H1 (cell line): ENCODE data around the gene TLL2. TPM values are rescaled to one million over a fixed set of nuclear protein-coding genes. Genes with fewer than 3 reads are reported as not detected.

Source experiments
- BRCA1 ChIP-seq: IDR thresholded peaks from 2 replicates; pipeline ENCODE4 v1.6.1; 2012; ENCODE audit warnings: low read depth, low read length, improper control_type of control experiment
- HDAC2 ChIP-seq, 2 experiments: fragments of 300-600 bp in 1 of 2; sonication (generic) in 1 of 2; IDR thresholded peaks; 2 replicates each; pipeline ENCODE4 v1.6.1; 2011 to 2012; ENCODE audit warnings: low read depth in 2 of 2, low read length in 2 of 2, mild to moderate bottlenecking in 2 of 2, moderate library complexity in 2 of 2, borderline replicate concordance in 1 of 2, inconsistent platforms in 1 of 2
- RAD21 ChIP-seq, 2 experiments: IDR thresholded peaks in 1 of 2; conservative IDR thresholded peaks in 1 of 2; 2 replicates each; pipeline ENCODE4 v1.6.1; 2011; ENCODE audit warnings: low read depth in 2 of 2, low read length in 2 of 2, improper control_type of control experiment in 1 of 2, inconsistent platforms in 1 of 2, mild to moderate bottlenecking in 1 of 2, moderate library complexity in 1 of 2
- SIRT6 ChIP-seq: IDR thresholded peaks from one replicate; pipeline ENCODE4 v1.7.1; 2012; ENCODE audit warnings: low read length, inconsistent platforms
- polyA plus RNA-seq, 7 experiments: library from polyadenylated mRNA; depleted of rRNA in 3 of 7; stranded (reverse) in 5 of 7; unstranded in 2 of 7; fragments of >200 nt in 5 of 7; fragments of 200-250 nt in 2 of 7; gene quantifications; 1 replicate in 5 of 7; 2 replicates in 1 of 7; 4 replicates in 1 of 7; pipeline versions ENCODE4 v1.2.1 to v1.2.3, GENCODE V29; 2011 to 2013; ENCODE audit warnings: missing spikeins in 2 of 7, mixed read lengths in 2 of 7
- total RNA-seq: library from RNA; stranded (reverse); fragmentation: NEBNext Ultra II Directional; extraction: Animal tissue kit (Norgen Biotek cat#: 25700); gene quantifications from 2 replicates; pipeline ENCODE4 v1.2.1, GENCODE V29; 2021
- TF ChIP-seq, protein P1 (sequence below): IDR thresholded peaks from 2 replicates; pipeline ENCODE4 v1.6.1; 2012; ENCODE audit warnings: inconsistent platforms
- TF ChIP-seq, protein P2 (sequence below): fragments of 300-600 bp; sonication (generic); IDR thresholded peaks from 2 replicates; pipeline ENCODE4 v1.7.1; 2012; ENCODE audit warnings: low read length, moderate library complexity, mild to moderate bottlenecking, inconsistent platforms; ENCODE audit not compliant: insufficient replicate concordance

Gene TLL2
- total and polyA plus RNA-seq, 2 of the 8 experiments (the other 6 are each of a cell fraction or from before 2014, with no cell fraction given): 2.4 to 3.2 TPM

DNA sequence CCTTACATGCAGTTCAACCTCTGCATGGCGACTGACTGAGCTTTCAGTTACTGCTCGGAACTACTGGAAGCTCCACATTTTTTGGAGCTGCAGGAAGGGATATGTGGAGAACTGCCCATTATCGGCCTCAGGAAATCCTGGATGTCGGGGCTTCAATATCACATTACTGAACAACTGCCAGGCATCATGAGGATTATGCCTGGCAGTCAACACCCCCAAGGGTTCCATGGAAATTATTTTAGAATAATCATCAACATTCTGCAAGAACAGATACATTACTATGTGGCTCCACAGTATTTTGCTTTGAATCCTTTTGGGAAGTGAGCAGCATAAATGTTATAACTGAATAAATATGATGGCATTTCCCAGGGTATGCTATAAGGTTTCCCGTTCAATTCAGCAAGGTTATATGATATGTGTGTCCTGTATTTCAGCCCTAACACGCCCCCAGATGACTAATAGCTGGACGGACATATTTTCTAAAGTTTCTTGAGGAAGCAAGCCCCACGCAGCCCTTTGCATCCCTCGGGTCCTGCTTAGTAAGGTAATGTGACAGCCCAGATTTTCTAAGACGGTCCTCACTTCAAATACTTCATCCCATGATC lies 101.9 kb downstream of the TLL2 start (continued):
- TF ChIP-seq HDAC2 (IDR thresholded peaks at IDR 0.05; ENCODE audit: borderline replicate concordance in 1 of 2, low read depth in 2 of 2, low read length in 2 of 2): no peak
- TF ChIP-seq SIRT6: no peak
- TF ChIP-seq RAD21 (IDR thresholded peaks at IDR 0.05 in 1 of 2, conservative IDR thresholded peaks at IDR 0.05 in 1 of 2; ENCODE audit: low read depth in 2 of 2, low read length in 2 of 2): no peak
- TF ChIP-seq, protein P1, sequence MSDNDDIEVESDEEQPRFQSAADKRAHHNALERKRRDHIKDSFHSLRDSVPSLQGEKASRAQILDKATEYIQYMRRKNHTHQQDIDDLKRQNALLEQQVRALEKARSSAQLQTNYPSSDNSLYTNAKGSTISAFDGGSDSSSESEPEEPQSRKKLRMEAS: no peak
- no peak for TF ChIP-seq BRCA1
- TF ChIP-seq, protein P2, sequence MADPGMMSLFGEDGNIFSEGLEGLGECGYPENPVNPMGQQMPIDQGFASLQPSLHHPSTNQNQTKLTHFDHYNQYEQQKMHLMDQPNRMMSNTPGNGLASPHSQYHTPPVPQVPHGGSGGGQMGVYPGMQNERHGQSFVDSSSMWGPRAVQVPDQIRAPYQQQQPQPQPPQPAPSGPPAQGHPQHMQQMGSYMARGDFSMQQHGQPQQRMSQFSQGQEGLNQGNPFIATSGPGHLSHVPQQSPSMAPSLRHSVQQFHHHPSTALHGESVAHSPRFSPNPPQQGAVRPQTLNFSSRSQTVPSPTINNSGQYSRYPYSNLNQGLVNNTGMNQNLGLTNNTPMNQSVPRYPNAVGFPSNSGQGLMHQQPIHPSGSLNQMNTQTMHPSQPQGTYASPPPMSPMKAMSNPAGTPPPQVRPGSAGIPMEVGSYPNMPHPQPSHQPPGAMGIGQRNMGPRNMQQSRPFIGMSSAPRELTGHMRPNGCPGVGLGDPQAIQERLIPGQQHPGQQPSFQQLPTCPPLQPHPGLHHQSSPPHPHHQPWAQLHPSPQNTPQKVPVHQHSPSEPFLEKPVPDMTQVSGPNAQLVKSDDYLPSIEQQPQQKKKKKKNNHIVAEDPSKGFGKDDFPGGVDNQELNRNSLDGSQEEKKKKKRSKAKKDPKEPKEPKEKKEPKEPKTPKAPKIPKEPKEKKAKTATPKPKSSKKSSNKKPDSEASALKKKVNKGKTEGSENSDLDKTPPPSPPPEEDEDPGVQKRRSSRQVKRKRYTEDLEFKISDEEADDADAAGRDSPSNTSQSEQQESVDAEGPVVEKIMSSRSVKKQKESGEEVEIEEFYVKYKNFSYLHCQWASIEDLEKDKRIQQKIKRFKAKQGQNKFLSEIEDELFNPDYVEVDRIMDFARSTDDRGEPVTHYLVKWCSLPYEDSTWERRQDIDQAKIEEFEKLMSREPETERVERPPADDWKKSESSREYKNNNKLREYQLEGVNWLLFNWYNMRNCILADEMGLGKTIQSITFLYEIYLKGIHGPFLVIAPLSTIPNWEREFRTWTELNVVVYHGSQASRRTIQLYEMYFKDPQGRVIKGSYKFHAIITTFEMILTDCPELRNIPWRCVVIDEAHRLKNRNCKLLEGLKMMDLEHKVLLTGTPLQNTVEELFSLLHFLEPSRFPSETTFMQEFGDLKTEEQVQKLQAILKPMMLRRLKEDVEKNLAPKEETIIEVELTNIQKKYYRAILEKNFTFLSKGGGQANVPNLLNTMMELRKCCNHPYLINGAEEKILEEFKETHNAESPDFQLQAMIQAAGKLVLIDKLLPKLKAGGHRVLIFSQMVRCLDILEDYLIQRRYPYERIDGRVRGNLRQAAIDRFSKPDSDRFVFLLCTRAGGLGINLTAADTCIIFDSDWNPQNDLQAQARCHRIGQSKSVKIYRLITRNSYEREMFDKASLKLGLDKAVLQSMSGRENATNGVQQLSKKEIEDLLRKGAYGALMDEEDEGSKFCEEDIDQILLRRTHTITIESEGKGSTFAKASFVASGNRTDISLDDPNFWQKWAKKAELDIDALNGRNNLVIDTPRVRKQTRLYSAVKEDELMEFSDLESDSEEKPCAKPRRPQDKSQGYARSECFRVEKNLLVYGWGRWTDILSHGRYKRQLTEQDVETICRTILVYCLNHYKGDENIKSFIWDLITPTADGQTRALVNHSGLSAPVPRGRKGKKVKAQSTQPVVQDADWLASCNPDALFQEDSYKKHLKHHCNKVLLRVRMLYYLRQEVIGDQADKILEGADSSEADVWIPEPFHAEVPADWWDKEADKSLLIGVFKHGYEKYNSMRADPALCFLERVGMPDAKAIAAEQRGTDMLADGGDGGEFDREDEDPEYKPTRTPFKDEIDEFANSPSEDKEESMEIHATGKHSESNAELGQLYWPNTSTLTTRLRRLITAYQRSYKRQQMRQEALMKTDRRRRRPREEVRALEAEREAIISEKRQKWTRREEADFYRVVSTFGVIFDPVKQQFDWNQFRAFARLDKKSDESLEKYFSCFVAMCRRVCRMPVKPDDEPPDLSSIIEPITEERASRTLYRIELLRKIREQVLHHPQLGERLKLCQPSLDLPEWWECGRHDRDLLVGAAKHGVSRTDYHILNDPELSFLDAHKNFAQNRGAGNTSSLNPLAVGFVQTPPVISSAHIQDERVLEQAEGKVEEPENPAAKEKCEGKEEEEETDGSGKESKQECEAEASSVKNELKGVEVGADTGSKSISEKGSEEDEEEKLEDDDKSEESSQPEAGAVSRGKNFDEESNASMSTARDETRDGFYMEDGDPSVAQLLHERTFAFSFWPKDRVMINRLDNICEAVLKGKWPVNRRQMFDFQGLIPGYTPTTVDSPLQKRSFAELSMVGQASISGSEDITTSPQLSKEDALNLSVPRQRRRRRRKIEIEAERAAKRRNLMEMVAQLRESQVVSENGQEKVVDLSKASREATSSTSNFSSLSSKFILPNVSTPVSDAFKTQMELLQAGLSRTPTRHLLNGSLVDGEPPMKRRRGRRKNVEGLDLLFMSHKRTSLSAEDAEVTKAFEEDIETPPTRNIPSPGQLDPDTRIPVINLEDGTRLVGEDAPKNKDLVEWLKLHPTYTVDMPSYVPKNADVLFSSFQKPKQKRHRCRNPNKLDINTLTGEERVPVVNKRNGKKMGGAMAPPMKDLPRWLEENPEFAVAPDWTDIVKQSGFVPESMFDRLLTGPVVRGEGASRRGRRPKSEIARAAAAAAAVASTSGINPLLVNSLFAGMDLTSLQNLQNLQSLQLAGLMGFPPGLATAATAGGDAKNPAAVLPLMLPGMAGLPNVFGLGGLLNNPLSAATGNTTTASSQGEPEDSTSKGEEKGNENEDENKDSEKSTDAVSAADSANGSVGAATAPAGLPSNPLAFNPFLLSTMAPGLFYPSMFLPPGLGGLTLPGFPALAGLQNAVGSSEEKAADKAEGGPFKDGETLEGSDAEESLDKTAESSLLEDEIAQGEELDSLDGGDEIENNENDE: no peak
